Ishikawa (cell line): ENCODE data around the gene RAPGEFL1.
A peak's percentile ranks its signal among the peaks of the same experiment; 100 is the strongest.

Source experiments
- CEBPB ChIP-seq: IDR thresholded peaks from 2 replicates; pipeline ENCODE4 v1.6.1; 2012
- CREB1 ChIP-seq: IDR thresholded peaks from 2 replicates; pipeline ENCODE4 v1.6.1; 2012; ENCODE audit warnings: low read depth
- EGR1 ChIP-seq: IDR thresholded peaks from 2 replicates; pipeline ENCODE4 v1.6.1; 2012
- EP300 ChIP-seq: IDR thresholded peaks from 2 replicates; pipeline ENCODE4 v1.6.1; 2012; ENCODE audit warnings: borderline replicate concordance
- FOXM1 ChIP-seq: IDR thresholded peaks from 2 replicates; pipeline ENCODE4 v1.6.1; 2012; ENCODE audit warnings: low read depth, borderline replicate concordance
- NFIC ChIP-seq: IDR thresholded peaks from 2 replicates; pipeline ENCODE4 v1.6.1; 2012
- RAD21 ChIP-seq: IDR thresholded peaks from 2 replicates; pipeline ENCODE4 v1.6.1; 2012; ENCODE audit warnings: low read depth
- TAF1 ChIP-seq: IDR thresholded peaks from 2 replicates; pipeline ENCODE4 v1.6.1; 2012; ENCODE audit warnings: low read depth, mild to moderate bottlenecking
- TCF12 ChIP-seq: IDR thresholded peaks from 2 replicates; pipeline ENCODE4 v1.6.1; 2012; ENCODE audit warnings: low read depth
- TEAD4 ChIP-seq: IDR thresholded peaks from 2 replicates; pipeline ENCODE4 v1.6.1; 2012
- YY1 ChIP-seq: IDR thresholded peaks from 2 replicates; pipeline ENCODE4 v1.6.1; 2012; ENCODE audit warnings: low read depth
- ZBTB7A ChIP-seq: IDR thresholded peaks from 2 replicates; pipeline ENCODE4 v1.6.1; 2012; ENCODE audit warnings: low read depth
- TF ChIP-seq, protein P1 (sequence below): IDR thresholded peaks from 2 replicates; pipeline ENCODE4 v1.6.1; 2012
- TF ChIP-seq, protein P2 (sequence below): IDR thresholded peaks from 2 replicates; pipeline ENCODE4 v1.6.1; 2012
- TF ChIP-seq, protein P3 (sequence below): IDR thresholded peaks from 2 replicates; pipeline ENCODE4 v1.6.1; 2012; ENCODE audit warnings: low read depth, mild to moderate bottlenecking

The RAPGEFL1 gene

DNA sequence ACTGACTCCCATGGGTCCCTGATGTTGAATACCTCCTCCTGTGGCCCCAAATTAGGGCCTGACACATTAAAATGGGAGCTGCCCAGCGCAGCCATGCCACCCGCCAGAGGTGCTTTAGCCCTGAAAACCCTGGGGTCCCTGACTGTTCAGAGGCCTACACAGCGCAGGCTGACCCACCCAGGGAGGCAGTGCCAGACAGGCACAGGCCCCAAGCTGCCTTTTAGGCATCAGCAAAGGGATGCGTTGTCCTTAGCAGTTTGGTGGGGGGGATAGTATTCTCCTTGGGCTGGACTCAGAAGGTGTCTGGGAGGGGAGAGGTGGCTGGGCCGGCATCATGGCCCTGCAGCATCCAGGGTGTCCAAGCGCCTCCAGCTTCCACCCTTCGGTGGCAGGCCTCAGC lies 1.4 kb downstream of the RAPGEFL1 start:
- TF ChIP-seq TAF1 (no peak), FOXM1 (no peak), CEBPB (no peak), ZBTB7A (no peak), EGR1 (no peak), EP300 (no peak), TEAD4 (no peak), RAD21 (no peak), YY1 (no peak), NFIC (no peak), CREB1 (no peak), TCF12 (no peak)
- TF ChIP-seq, protein P1, sequence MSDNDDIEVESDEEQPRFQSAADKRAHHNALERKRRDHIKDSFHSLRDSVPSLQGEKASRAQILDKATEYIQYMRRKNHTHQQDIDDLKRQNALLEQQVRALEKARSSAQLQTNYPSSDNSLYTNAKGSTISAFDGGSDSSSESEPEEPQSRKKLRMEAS: no peak
- TF ChIP-seq, protein P2, sequence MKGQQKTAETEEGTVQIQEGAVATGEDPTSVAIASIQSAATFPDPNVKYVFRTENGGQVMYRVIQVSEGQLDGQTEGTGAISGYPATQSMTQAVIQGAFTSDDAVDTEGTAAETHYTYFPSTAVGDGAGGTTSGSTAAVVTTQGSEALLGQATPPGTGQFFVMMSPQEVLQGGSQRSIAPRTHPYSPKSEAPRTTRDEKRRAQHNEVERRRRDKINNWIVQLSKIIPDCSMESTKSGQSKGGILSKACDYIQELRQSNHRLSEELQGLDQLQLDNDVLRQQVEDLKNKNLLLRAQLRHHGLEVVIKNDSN: no peak
- TF ChIP-seq, protein P3, sequence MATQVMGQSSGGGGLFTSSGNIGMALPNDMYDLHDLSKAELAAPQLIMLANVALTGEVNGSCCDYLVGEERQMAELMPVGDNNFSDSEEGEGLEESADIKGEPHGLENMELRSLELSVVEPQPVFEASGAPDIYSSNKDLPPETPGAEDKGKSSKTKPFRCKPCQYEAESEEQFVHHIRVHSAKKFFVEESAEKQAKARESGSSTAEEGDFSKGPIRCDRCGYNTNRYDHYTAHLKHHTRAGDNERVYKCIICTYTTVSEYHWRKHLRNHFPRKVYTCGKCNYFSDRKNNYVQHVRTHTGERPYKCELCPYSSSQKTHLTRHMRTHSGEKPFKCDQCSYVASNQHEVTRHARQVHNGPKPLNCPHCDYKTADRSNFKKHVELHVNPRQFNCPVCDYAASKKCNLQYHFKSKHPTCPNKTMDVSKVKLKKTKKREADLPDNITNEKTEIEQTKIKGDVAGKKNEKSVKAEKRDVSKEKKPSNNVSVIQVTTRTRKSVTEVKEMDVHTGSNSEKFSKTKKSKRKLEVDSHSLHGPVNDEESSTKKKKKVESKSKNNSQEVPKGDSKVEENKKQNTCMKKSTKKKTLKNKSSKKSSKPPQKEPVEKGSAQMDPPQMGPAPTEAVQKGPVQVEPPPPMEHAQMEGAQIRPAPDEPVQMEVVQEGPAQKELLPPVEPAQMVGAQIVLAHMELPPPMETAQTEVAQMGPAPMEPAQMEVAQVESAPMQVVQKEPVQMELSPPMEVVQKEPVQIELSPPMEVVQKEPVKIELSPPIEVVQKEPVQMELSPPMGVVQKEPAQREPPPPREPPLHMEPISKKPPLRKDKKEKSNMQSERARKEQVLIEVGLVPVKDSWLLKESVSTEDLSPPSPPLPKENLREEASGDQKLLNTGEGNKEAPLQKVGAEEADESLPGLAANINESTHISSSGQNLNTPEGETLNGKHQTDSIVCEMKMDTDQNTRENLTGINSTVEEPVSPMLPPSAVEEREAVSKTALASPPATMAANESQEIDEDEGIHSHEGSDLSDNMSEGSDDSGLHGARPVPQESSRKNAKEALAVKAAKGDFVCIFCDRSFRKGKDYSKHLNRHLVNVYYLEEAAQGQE: no peak

DNA sequence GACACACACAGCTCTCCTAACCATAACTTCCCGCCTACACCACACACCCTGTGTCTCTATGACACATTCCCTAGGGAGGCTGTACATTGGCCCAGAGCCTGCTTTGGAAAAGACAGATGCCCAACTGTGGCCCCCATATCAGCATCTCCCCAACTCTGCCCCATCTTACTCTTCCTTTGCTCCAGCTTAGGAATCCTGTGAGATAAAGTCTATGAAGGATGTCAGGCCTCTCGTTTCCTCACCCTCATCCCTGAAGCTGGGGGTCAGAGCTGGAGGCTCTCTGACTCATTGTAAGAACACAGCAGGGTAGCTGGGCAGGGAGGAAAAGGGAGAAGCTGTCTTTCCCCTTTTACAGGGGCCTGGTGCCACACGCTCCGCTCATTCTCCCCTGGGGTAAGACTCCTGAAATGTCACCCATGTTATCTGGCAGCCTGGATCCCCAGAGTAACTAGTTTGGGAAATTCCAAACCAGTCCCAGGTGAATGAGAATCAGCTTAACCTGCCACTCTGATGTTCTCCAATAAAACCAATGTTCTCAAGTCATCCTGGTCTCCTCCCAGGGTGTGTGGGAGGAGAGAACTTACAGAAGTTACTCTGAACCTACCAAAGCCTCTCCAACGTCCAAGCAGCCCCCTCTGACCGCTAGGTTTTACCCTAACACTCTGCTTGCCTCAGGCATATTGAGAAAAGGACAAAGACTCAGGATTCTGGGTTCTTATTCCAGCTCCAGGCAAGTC lies 2.8 kb downstream of the RAPGEFL1 start:
- TF ChIP-seq RAD21: no peak
- 0 out of 2 replicates have a peak, but pooled peaks have one; percentile 6 for TF ChIP-seq NFIC

DNA sequence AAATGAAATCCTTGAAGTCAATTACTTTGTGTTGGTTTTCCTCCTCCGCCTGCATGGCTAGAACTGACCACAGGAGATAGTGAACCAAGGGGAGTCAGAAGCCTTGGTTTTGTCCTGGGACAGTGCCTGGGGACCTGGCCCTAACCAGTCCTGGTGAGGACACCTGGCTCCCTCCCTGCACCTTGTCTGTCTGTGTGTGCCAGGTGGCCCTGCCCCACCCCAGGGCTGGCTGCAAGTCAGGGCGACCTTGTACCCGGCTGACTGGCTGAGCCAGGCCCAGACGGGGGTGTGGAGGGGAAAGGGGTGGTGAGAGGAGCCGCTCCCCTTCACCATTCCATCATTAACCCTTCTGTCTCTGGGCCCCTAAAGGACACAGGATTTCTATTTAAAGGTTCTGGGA lies 3.4 kb downstream of the RAPGEFL1 start:
- TF ChIP-seq TAF1 (no peak), RAD21 (no peak), EP300 (0 out of 2 replicates have a peak, but pooled peaks have one; percentile 9), CEBPB (0 out of 2 replicates have a peak, but pooled peaks have one; percentile 1), NFIC (no peak), TCF12 (peak; percentile 47; the same call in 1 of the 2 replicates), CREB1 (no peak), YY1 (no peak)
- TF ChIP-seq, protein P1: peak; percentile 29; the same call in 1 of the 2 replicates

DNA sequence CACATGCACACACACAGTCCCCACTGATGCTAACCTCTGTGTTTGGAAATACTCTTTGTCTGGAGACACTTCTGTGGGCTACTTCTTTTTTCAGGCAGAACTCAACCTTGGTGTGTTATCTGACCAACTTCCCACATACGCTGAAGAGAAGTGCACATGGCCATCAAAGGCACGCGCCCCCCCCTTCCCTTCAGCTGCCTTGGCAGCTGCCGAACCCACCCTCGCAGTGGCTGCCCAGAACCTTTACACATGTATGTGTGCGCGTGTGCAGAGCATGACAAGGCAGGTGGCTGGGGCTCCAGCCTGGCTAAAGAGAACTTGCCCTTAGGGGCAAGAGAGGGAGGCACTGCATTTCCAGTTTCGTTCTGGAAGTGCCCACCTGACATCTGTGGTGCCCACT lies 3.9 kb downstream of the RAPGEFL1 start:
- TF ChIP-seq TEAD4 (no peak), CEBPB (no peak), ZBTB7A (no peak), RAD21 (no peak), EGR1 (no peak), EP300 (no peak), CREB1 (no peak), NFIC (no peak), TCF12 (no peak), TAF1 (no peak)
- TF ChIP-seq, protein P1: no peak
- TF ChIP-seq, protein P2: no peak
- TF ChIP-seq, protein P3: no peak

DNA sequence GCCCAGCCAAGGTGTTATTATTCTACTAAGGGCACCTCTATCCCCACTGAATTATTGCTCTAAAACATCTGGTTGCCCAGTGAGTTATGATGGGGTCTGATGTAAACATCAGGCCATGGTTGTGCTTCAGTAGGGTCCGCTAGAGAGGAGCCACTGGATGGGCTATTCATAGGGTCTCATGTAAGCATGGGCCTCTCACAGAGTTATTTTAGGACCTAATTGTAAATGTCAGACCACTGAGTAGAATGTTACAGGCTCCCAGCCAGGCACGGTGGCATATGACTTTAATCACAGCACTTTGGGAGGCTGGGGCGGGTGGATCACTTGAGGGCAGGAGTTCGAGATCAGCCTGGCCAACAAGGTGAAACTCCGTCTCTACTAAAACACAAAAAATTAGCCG lies 5.3 kb downstream of the RAPGEFL1 start:
- TF ChIP-seq, protein P3: no peak
- TF ChIP-seq TAF1 (no peak), NFIC (no peak)
- TF ChIP-seq, protein P2: no peak
